Measurements from ENCODE around the gene NECTIN3.

NECTIN3 gene

GRCh38 chr3:111156517-111156916 is 84.9 kb downstream of the NECTIN3 start:
- no peak for TF ChIP-seq CTCF (IDR thresholded peaks at IDR 0.05)
- no peaks in the 10 kb centered on the region for H3K4me1 ChIP-seq
- H3K4me3 ChIP-seq = no peak overlapping the region
- intact Hi-C loops (cut with DNase I; ENCODE audit: low total_unique reads) = no loop called here
- no peak for DNase-seq
- H3K9me3 ChIP-seq = no peaks in the 10 kb centered on the region
- no peaks in the 10 kb centered on the region for H3K27me3 ChIP-seq
- H3K36me3 ChIP-seq = peaks cover 6 to 23% (median 18%) of the 10 kb centered on the region in 3 donors
- no peak overlapping the region for H3K27ac ChIP-seq

- Histone ChIP-seq H3K4me1 (no peaks in the 10 kb centered on the region), H3K9me3 (no peaks in the 10 kb centered on the region), H3K27me3 (no peaks in the 10 kb centered on the region), H3K4me3 (no peak overlapping the region), H3K36me3 (peaks cover 6 to 24% (median 19%) of the 10 kb centered on the region in 3 donors), H3K27ac (no peak overlapping the region)
- TF ChIP-seq CTCF (IDR thresholded peaks at IDR 0.05) = no peak
- intact Hi-C loops (cut with DNase I; ENCODE audit: low total_unique reads) = no loop called here
- no peak for DNase-seq
Observed at GRCh38 chr3:111159391-111159790, 87.8 kb downstream of the NECTIN3 start.

- Histone ChIP-seq H3K4me3 (no peak overlapping the region), H3K36me3 (peaks cover 0 to 16% (median 7%) of the 10 kb centered on the region in 3 donors), H3K27ac (no peak overlapping the region), H3K9me3 (no peaks in the 10 kb centered on the region), H3K27me3 (no peaks in the 10 kb centered on the region), H3K4me1 (no peaks in the 10 kb centered on the region)
- DNase-seq = no peak
- TF ChIP-seq CTCF (IDR thresholded peaks at IDR 0.05) = no peak
- intact Hi-C loops (cut with DNase I; ENCODE audit: low total_unique reads) = no loop called here
Observed at GRCh38 chr3:111164621-111165020, 93.0 kb downstream of the NECTIN3 start.

GRCh38 chr3:111165411-111165810 is 93.8 kb downstream of the NECTIN3 start:
- H3K9me3 ChIP-seq = no peaks in the 10 kb centered on the region

GRCh38 chr3:111173328-111173900 is 101.8 kb downstream of the NECTIN3 start:
- H3K27ac ChIP-seq = no peak overlapping the region
- intact Hi-C loops (cut with DNase I; ENCODE audit: low total_unique reads) = no loop called here
- H3K36me3 ChIP-seq = peaks cover 11 to 20% (median 15%) of the 10 kb centered on the region in 3 donors
- no peak overlapping the region for H3K4me3 ChIP-seq
- no peaks in the 10 kb centered on the region for H3K9me3 ChIP-seq
- no peaks in the 10 kb centered on the region for H3K27me3 ChIP-seq
- H3K4me1 ChIP-seq = no peaks in the 10 kb centered on the region
- no peak for DNase-seq
- no peak for TF ChIP-seq CTCF (IDR thresholded peaks at IDR 0.05)

More at GRCh38 chr3:111165411-111165810, 93.8 kb downstream of the NECTIN3 start:
- H3K27me3 ChIP-seq = no peaks in the 10 kb centered on the region
- intact Hi-C loops (cut with DNase I; ENCODE audit: low total_unique reads) = no loop called here
- peaks cover 0 to 16% (median 7%) of the 10 kb centered on the region in 3 donors for H3K36me3 ChIP-seq
- no peaks in the 10 kb centered on the region for H3K4me1 ChIP-seq
- H3K4me3 ChIP-seq = no peak overlapping the region
- no peak overlapping the region for H3K27ac ChIP-seq
- TF ChIP-seq CTCF (IDR thresholded peaks at IDR 0.05) = no peak
- no peak for DNase-seq

GRCh38 chr3:111173906-111174305 is 102.3 kb downstream of the NECTIN3 start:
- TF ChIP-seq CTCF (IDR thresholded peaks at IDR 0.05) = no peak
- intact Hi-C loops (cut with DNase I; ENCODE audit: low total_unique reads) = no loop called here
- DNase-seq = no peak
- peaks cover 11 to 20% (median 15%) of the 10 kb centered on the region in 3 donors for H3K36me3 ChIP-seq
- H3K4me1 ChIP-seq = no peaks in the 10 kb centered on the region
- no peaks in the 10 kb centered on the region for H3K9me3 ChIP-seq
- H3K27ac ChIP-seq = no peak overlapping the region
- no peak overlapping the region for H3K4me3 ChIP-seq
- H3K27me3 ChIP-seq = no peaks in the 10 kb centered on the region
